Spleen (tissue), 11 donors: ENCODE data around the gene USP5. TPM values are rescaled to one million over a fixed set of nuclear protein-coding genes. Genes with fewer than 3 reads are reported as not detected.

Experiments
- DNase-seq: peaks from one replicate; pipeline ENCODE4 v3.0.0-alpha.2; 2020
- H3K27ac ChIP-seq, 8 donors: fragments of 200-600 bp; sonication (generic) in 7 of 8; 1 replicate in 4 of 8; 2 replicates in 4 of 8; pipeline versions ENCODE4 v1.5.0 to v1.8.0; 2016 to 2021; ENCODE audit warnings: inconsistent platforms in 4 of 8, mild to moderate bottlenecking in 4 of 8, moderate library complexity in 1 of 8
- H3K27me3 ChIP-seq, 7 donors: fragments of 200-600 bp; sonication (generic) in 6 of 7; replicated peaks in 1 of 7; 1 replicate in 4 of 7; 2 replicates in 3 of 7; pipeline versions ENCODE4 v1.5.0 to v1.8.0; 2016 to 2021; ENCODE audit warnings: inconsistent platforms in 3 of 7, mild to moderate bottlenecking in 1 of 7
- H3K36me3 ChIP-seq, 6 donors: fragments of 200-600 bp; sonication (generic) in 5 of 6; 1 replicate in 4 of 6; 2 replicates in 2 of 6; pipeline versions ENCODE4 v1.5.0 to v1.8.0; 2016 to 2021; ENCODE audit warnings: inconsistent platforms in 2 of 6
- H3K4me1 ChIP-seq, 6 donors: fragments of 200-600 bp; sonication (generic) in 5 of 6; 1 replicate in 3 of 6; 2 replicates in 3 of 6; pipeline versions ENCODE4 v1.5.0 to v1.8.0; 2016 to 2021; ENCODE audit warnings: inconsistent platforms in 3 of 6
- H3K4me3 ChIP-seq, 8 donors: fragments of 200-600 bp; sonication (generic) in 7 of 8; 1 replicate in 4 of 8; 2 replicates in 4 of 8; pipeline versions ENCODE4 v1.5.0 to v1.8.0; 2016 to 2021; ENCODE audit warnings: inconsistent platforms in 4 of 8, mild to moderate bottlenecking in 4 of 8, moderate library complexity in 2 of 8
- H3K9me3 ChIP-seq, 8 donors: fragments of 200-600 bp; sonication (generic) in 7 of 8; 1 replicate in 4 of 8; 2 replicates in 4 of 8; pipeline versions ENCODE4 v1.5.0 to v1.8.0; 2016 to 2021; ENCODE audit warnings: inconsistent platforms in 4 of 8
- CTCF ChIP-seq, 11 experiments: fragments of 200-600 bp in 7 of 11; fragments of 450-650 bp in 4 of 11; sonication (generic) in 4 of 11; IDR thresholded peaks in 8 of 11; conservative IDR thresholded peaks in 3 of 11; 1 replicate in 7 of 11; 2 replicates in 4 of 11; pipeline versions ENCODE4 v1.4.0 to v1.8.0; 2016 to 2021; ENCODE audit warnings: antibody characterized with exemption in 11 of 11, inconsistent platforms in 4 of 11, mild to moderate bottlenecking in 1 of 11
- POLR2A ChIP-seq, 3 donors: fragments of 450-650 bp; IDR thresholded peaks; one replicate each; pipeline ENCODE4 v1.5.1; 2017; ENCODE audit warnings: antibody characterized with exemption in 3 of 3, mild to moderate bottlenecking in 1 of 3
- POLR2AphosphoS5 ChIP-seq, 3 donors: sonication (generic); formaldehyde crosslinking; IDR thresholded peaks; one replicate each; pipeline ENCODE4 v1.5.1; 2017; ENCODE audit warnings: antibody characterized with exemption in 3 of 3
- WGBS, 5 donors: extraction: QIAGEN DNeasy Blood & Tissue Kit in 3 of 5; methylation state at CpG; one replicate each; pipeline versions ENCODE4 v1.1.5 to v1.1.7; 2013 to 2018; 5-methylcytosine and 5-hydroxymethylcytosine counted together
- intact Hi-C: fragments of 100-400 bp; cut with DNase I; formaldehyde crosslinking; loops from one replicate; pipeline ENCODE4 v1.15.0; 2023; ENCODE audit warnings: low total_unique reads
- polyA plus RNA-seq, 3 donors: library from polyadenylated mRNA; stranded (reverse); fragments of 200-250 nt; gene quantifications; one replicate each; pipeline ENCODE4 v1.2.1, GENCODE V29; 2013
- total RNA-seq, 7 donors: library from RNA; depleted of rRNA in 3 of 7; stranded (reverse); fragments of >200 nt in 3 of 7; fragmentation: NEBNext Ultra II Directional in 4 of 7; extraction: Animal tissue kit (Norgen Biotek cat#: 25700) in 4 of 7; gene quantifications; one replicate each; pipeline versions ENCODE4 v1.1.0 to v1.2.1, GENCODE V29; 2016 to 2021
- donor health status: healthy with polysubstance abuse.
- donor health status: DM: no; HTN: no; CAD: no; lungs with moderate emphysema.
- donor health status: DM: no; HTN: no; CAD: no.
- donor health status: Bipolar disorder and iron deficiency.
- donor health status: healthy.
- donor health status: DM: no; HTN: no; CAD: no.
- donor health status: DM: yes; HTN: yes; CAD: no.

Gene USP5
- total and polyA plus RNA-seq, 10 donors: 23.1 to 62.4 (median 40.8) TPM

- Histone ChIP-seq H3K9me3 (no peaks in the 10 kb centered on the region), H3K4me3 (no peak overlapping the region), H3K36me3 (peaks cover 0 to 17% (median 0%) of the 10 kb centered on the region in 6 donors), H3K27me3 (peaks cover 0 to 39% (median 0%) of the 10 kb centered on the region in 7 donors), H3K4me1 (peaks cover 4 to 34% (median 20%) of the 10 kb centered on the region in 6 donors), H3K27ac (no peak overlapping the region)
- intact Hi-C loops: no loop called here
- no peak for TF ChIP-seq POLR2A (IDR thresholded peaks at IDR 0.05)
- TF ChIP-seq CTCF (IDR thresholded peaks at IDR 0.05 in 8 of 11, conservative IDR thresholded peaks at IDR 0.05 in 3 of 11): no peak
- TF ChIP-seq POLR2AphosphoS5 (IDR thresholded peaks at IDR 0.05): no peak
- peak; percentile 72 for DNase-seq
- WGBS, 5 donors: 90 to 94% (median 92%) methylated on average over 13 to 15 of the region's 15 CpGs
Observed at GRCh38 chr12:6912164-6912935, 60.4 kb downstream of the USP5 start.

DNA sequence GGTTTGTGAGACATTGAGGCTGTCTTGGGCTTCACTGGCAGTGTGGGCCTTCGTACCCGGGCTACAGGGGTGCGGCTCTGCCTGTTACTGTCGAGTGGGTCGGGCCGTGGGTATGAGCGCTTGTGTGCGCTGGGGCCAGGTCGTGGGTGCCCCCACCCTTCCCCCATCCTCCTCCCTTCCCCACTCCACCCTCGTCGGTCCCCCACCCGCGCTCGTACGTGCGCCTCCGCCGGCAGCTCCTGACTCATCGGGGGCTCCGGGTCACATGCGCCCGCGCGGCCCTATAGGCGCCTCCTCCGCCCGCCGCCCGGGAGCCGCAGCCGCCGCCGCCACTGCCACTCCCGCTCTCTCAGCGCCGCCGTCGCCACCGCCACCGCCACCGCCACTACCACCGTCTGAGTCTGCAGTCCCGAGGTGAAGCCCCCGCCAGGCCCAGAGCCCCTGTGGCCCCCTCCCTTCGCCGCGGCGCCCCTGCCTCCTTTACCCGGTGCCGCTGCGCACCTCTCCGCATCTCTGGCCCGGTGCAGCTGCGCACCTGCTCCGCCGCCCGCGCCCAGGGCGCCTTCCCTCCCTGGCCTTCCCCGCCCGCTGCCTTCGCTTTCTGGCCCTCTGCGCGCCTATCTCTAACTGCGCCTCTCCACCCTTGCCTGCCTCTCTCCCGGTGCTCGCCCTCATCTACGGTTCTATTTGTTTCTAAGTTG is 62.4 kb downstream of the USP5 start, which contains the start of gene ENO2:
TSS of gene ENO2 (plus strand) at position 335 of the 701 bp plus-strand sequence. CDS start 1,253 bp downstream, outside the sequence.
- Histone ChIP-seq H3K27me3 (peaks cover 0 to 39% (median 0%) of the 10 kb centered on the region in 7 donors), H3K4me3 (peak within 1 kb of the TSS; percentile 50 to 90 (median 60)), H3K36me3 (peaks cover 0 to 23% (median 0%) of the 10 kb centered on the region in 6 donors), H3K27ac (peak within 1 kb of the TSS; percentile 63 to 83 (median 78)), H3K4me1 (peaks cover 4 to 34% (median 20%) of the 10 kb centered on the region in 6 donors), H3K9me3 (no peaks in the 10 kb centered on the region)
- TF ChIP-seq CTCF (IDR thresholded peaks at IDR 0.05 in 8 of 11, conservative IDR thresholded peaks at IDR 0.05 in 3 of 11): no peak
- TF ChIP-seq POLR2AphosphoS5 (IDR thresholded peaks at IDR 0.05): peak; percentile 47 to 73 (median 70)
- no peak for TF ChIP-seq POLR2A (IDR thresholded peaks at IDR 0.05)
- peak; percentile 94 for DNase-seq
- WGBS, 5 donors: 0 to 1% (median 0%) methylated on average over 30 to 68 of the region's 68 CpGs
- intact Hi-C loops: no loop called here

DNA sequence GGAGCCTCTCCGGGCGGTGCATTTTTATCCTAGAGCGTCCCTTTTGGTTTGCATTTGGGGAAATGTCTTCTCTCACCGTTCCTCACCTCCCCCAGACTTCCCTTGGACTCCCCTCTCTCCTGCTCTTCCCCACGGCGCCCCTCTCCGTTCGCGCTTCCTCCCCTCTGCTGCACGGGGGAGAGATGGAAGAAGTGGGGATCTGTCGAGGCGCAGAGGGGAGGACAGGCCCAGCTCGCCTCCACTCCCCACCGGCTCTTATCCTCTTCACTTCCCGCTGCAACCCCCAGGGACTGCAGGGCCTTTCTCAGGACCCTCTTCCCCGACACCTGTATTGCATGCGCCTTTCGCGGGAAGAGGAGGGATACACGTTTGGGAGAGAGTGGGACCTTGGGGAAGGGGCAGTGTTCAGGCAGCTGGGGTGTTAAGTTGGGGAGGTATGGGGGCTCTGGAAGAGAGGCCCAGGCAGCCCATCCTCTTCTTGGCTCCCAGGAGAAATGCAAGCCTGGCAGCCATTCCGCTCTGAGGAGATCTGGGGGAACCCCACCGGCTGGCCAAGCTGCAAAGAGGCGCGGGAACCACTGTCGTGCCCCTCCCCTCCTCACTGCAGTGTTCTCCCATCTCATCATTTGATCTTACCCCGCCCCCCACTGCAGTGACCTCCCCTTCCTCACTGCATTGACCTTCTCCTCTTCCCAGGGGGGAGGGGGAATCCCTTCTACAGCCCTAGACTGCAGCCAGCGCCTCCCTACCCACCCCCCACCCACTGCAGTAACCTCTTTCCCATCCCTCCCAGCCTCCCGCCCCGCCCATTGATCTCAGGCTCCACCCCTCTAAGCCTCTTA is 63.2 kb downstream of the USP5 start:
- Histone ChIP-seq H3K4me1 (peaks cover 4 to 34% (median 20%) of the 10 kb centered on the region in 6 donors), H3K36me3 (peaks cover 0 to 26% (median 0%) of the 10 kb centered on the region in 6 donors), H3K9me3 (no peaks in the 10 kb centered on the region), H3K27ac (peak overlapping the region; percentile 63 to 83 (median 78)), H3K27me3 (peaks cover 0 to 39% (median 0%) of the 10 kb centered on the region in 7 donors), H3K4me3 (peak overlapping the region; percentile 50 to 90 (median 60))
- intact Hi-C loops: no loop called here
- 20 to 25% (median 22%) methylated on average over 28 to 29 of the region's 29 CpGs for WGBS, 5 donors
- TF ChIP-seq CTCF (IDR thresholded peaks at IDR 0.05 in 8 of 11, conservative IDR thresholded peaks at IDR 0.05 in 3 of 11): no peak
- no peak for TF ChIP-seq POLR2AphosphoS5 (IDR thresholded peaks at IDR 0.05)
- no peak for TF ChIP-seq POLR2A (IDR thresholded peaks at IDR 0.05)
- DNase-seq: peak; percentile 71
